ENCODE results near the gene SPPL2C. TPM values are rescaled to one million over a fixed set of nuclear protein-coding genes. Genes with fewer than 3 reads are reported as not detected.
A peak's percentile ranks its signal among the peaks of the same experiment; 100 is the strongest.

SPPL2C gene
- total RNA-seq, 1 experiment from 2014 or later: not detected

- H3K27ac ChIP-seq (ENCODE audit: insufficient read length, low read depth, low read length): no peak overlapping the region
- no peaks in the 10 kb centered on the region for H3K9me3 ChIP-seq (ENCODE audit: control insufficient read depth, low read depth, low read length)
- H3K9me3 Mint-ChIP-seq: 0 out of 5 replicates have a peak, but pooled peaks cover 0 to 3% of the 10 kb centered on the region in 2 experiments
- no peak overlapping the region for H4K5ac ChIP-seq (ENCODE audit: insufficient read length, low read depth, low read length)
- H4K91ac ChIP-seq (ENCODE audit: insufficient read length, low read depth, low read length): no peak overlapping the region
- no peak overlapping the region for H3K4ac ChIP-seq (ENCODE audit: low read depth, low read length)
- H2BK120ac ChIP-seq (ENCODE audit: low read depth, low read length, poor library complexity, severe bottlenecking): no peak overlapping the region
- no peaks in the 10 kb centered on the region for H3K4me1 ChIP-seq (ENCODE audit: insufficient read depth, low read length)
- H3K36me3 Mint-ChIP-seq (ENCODE audit: insufficient read depth in 1 of 3, low read depth in 3 of 3): no peaks in the 10 kb centered on the region
- H4K8ac ChIP-seq (replicated peaks; ENCODE audit: insufficient read length, low read depth, low read length): no peak overlapping the region
- H3K9ac ChIP-seq (ENCODE audit: extremely low read depth, insufficient read length, low read length): no peak overlapping the region
- no peak overlapping the region for H3K27ac Mint-ChIP-seq
- H3K4me1 Mint-ChIP-seq: peaks cover 0 to 3% of the 10 kb centered on the region in 2 experiments; a peak in 1 of 4 replicates
- peak; percentile 73 for DNase-seq
- no peak overlapping the region for H3K4me2 ChIP-seq (ENCODE audit: insufficient read depth, insufficient read length, low read length)
- no peak overlapping the region for H3K14ac ChIP-seq (ENCODE audit: insufficient read depth, low read length)
- H3K79me1 ChIP-seq (ENCODE audit: insufficient read depth, low read depth, low read length, poor library complexity, severe bottlenecking): no peaks in the 10 kb centered on the region
- H2AFZ ChIP-seq (ENCODE audit: low read length): no peak overlapping the region
- H3K27me3 Mint-ChIP-seq (ENCODE audit: low read depth): peaks cover 28% of the 10 kb centered on the region
- no peak overlapping the region for H2AK5ac ChIP-seq (ENCODE audit: insufficient read length, low read length)
- TF ChIP-seq, protein P1, sequence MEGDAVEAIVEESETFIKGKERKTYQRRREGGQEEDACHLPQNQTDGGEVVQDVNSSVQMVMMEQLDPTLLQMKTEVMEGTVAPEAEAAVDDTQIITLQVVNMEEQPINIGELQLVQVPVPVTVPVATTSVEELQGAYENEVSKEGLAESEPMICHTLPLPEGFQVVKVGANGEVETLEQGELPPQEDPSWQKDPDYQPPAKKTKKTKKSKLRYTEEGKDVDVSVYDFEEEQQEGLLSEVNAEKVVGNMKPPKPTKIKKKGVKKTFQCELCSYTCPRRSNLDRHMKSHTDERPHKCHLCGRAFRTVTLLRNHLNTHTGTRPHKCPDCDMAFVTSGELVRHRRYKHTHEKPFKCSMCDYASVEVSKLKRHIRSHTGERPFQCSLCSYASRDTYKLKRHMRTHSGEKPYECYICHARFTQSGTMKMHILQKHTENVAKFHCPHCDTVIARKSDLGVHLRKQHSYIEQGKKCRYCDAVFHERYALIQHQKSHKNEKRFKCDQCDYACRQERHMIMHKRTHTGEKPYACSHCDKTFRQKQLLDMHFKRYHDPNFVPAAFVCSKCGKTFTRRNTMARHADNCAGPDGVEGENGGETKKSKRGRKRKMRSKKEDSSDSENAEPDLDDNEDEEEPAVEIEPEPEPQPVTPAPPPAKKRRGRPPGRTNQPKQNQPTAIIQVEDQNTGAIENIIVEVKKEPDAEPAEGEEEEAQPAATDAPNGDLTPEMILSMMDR (conservative IDR thresholded peaks at IDR 0.05): peak; percentile 96
- no CpG with 5 or more reads among the region's 12 CpGs for WGBS (ENCODE audit: extremely low coverage, insufficient read length, low lambda C conversion rate)
- H4K20me1 ChIP-seq (ENCODE audit: control insufficient read depth, insufficient read depth, insufficient read length): no peaks in the 10 kb centered on the region
- H3K4me3 Mint-ChIP-seq: no peak overlapping the region
- H3K79me2 ChIP-seq (ENCODE audit: insufficient read depth, low read length): no peaks in the 10 kb centered on the region
- no peaks in the 10 kb centered on the region for H3K23me2 ChIP-seq (ENCODE audit: insufficient read length, low read depth, low read length, poor library complexity, severe bottlenecking)
- no peak overlapping the region for H3K56ac ChIP-seq (ENCODE audit: insufficient read length, low read depth, low read length)
- H3K18ac ChIP-seq (ENCODE audit: insufficient read length, low read depth, low read length): no peak overlapping the region
- no peak overlapping the region for H2BK5ac ChIP-seq (ENCODE audit: insufficient read length, low read length)
- no peak overlapping the region for H2BK12ac ChIP-seq (ENCODE audit: insufficient read length, low read depth, low read length)
- H3K27me3 ChIP-seq (ENCODE audit: insufficient read depth, low read length): peaks cover 3% of the 10 kb centered on the region; the same call in 1 of the 2 replicates
- no peak overlapping the region for H2BK15ac ChIP-seq (ENCODE audit: low read depth, low read length)
- no peak overlapping the region for H2BK20ac ChIP-seq (ENCODE audit: low read depth, low read length, poor library complexity, severe bottlenecking)
- no peak overlapping the region for H3T11ph ChIP-seq (ENCODE audit: low read length)
- H3K23ac ChIP-seq (ENCODE audit: insufficient read length, low read depth, low read length): no peak overlapping the region
Measured at GRCh38 chr17:45852535-45853297, 8.0 kb downstream of the SPPL2C start.
